ENCODE results near the gene ZNF397.
A peak's percentile ranks its signal among the peaks of the same experiment; 100 is the strongest.

Gene ZNF397

DNA sequence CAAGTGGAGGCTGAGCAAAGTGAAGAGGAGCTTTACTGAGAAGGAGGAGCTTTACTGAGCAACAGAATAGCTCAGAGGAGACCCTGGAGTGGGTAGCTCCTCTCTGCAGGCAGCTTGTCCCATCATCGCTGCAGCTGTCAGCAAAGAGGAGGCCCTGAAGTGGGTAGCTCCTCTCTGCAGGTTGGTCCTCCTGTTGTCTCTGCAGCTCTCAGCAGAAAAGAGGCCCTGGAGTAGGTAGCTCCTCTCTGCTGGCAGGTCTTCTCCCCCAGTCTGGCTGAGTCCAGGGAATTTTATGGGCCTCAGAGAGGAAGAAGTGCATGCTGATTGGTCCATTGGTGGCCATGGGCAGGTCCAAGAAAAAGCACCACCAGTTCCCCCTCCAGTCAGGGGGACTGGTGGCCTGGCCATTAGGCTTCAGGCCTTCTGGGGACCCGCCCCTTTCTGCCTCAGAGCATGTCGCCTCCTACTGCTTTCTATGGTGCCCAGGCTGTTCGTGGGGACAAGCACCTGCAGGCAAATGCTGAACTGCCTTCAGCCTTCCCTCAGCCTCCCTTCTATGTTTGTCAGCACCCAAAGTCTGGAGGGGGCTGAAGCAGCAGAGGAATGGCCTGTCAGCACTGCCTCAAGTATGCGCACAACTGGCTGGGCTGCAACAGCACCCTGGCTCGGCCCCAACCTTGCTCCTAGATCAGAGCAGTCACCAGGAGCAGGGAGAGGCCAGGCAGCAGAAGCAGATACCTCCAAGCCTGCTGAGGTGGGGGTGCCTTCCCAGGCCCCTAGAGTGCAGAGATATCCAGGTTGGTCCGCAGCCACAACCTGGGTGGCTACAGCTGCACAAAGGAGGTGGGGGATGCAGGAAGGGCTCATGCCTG, 43.3 kb downstream of the ZNF397 start:
- H3K4me3 ChIP-seq (ENCODE audit: low read depth, low read length), result no peak overlapping the region
- no peak for DNase-seq (ENCODE audit: low read depth)
- in situ Hi-C loops (cut with HindIII; ENCODE audit: low sequenced_read_pairs), result no loop called here

DNA sequence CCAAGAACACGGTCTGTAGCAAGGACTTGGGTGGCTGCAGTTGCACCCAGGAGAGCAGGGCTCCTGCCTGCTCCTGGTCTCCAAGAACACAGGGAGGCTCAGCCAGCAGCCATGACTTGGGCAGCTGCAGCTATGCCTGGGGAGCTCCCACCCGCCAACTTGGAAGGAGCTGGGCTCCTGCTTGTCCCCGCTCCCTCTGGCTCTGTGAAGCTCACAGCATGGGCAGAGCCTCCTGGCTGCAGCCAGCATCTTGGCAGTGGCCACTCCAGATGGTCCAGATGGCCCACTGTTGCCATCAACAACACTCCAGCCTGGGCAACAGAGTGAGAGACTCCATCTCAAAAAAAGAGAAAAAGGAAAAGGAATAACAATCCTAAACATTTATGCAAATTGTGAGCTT, 44.0 kb downstream of the ZNF397 start:
- in situ Hi-C loops (cut with HindIII; ENCODE audit: low sequenced_read_pairs), result no loop called here
- DNase-seq (ENCODE audit: low read depth), result no peak
- H3K4me3 ChIP-seq (ENCODE audit: low read depth, low read length), result no peak overlapping the region
- TF ChIP-seq, protein P1, sequence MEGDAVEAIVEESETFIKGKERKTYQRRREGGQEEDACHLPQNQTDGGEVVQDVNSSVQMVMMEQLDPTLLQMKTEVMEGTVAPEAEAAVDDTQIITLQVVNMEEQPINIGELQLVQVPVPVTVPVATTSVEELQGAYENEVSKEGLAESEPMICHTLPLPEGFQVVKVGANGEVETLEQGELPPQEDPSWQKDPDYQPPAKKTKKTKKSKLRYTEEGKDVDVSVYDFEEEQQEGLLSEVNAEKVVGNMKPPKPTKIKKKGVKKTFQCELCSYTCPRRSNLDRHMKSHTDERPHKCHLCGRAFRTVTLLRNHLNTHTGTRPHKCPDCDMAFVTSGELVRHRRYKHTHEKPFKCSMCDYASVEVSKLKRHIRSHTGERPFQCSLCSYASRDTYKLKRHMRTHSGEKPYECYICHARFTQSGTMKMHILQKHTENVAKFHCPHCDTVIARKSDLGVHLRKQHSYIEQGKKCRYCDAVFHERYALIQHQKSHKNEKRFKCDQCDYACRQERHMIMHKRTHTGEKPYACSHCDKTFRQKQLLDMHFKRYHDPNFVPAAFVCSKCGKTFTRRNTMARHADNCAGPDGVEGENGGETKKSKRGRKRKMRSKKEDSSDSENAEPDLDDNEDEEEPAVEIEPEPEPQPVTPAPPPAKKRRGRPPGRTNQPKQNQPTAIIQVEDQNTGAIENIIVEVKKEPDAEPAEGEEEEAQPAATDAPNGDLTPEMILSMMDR (IDR thresholded peaks at IDR 0.05; ENCODE audit: low read depth, low read length, missing control alignments), result no peak

More for the DNA sequence above, 43.3 kb downstream of the ZNF397 start:
- TF ChIP-seq, protein P1 (IDR thresholded peaks at IDR 0.05; ENCODE audit: low read depth, low read length, missing control alignments), result no peak

DNA sequence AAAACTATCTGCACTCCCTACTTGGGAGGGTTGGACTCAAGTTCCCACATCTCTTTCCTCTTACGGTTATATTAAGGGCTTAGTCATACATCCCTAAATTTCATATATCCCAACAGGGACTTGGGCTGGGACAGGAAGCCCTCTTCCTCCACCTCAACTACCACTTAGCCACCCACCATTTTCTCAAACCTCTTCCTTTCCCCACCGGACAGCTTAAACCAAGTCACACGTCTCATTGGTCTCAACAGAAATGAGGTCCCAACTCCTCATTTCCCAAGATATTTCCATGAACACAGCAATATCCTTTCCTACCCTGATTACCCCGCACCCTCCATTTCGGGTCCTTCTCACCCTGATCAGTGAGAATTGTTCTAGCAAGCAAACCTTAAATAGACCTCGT, 48.5 kb downstream of the ZNF397 start:
- in situ Hi-C loops (cut with HindIII; ENCODE audit: low sequenced_read_pairs), result no loop called here
- TF ChIP-seq, protein P1 (IDR thresholded peaks at IDR 0.05; ENCODE audit: low read depth, low read length, missing control alignments), result no peak
- H3K4me3 ChIP-seq (ENCODE audit: low read depth, low read length), result peak overlapping the region; percentile 94
- no peak for DNase-seq (ENCODE audit: low read depth)

DNA sequence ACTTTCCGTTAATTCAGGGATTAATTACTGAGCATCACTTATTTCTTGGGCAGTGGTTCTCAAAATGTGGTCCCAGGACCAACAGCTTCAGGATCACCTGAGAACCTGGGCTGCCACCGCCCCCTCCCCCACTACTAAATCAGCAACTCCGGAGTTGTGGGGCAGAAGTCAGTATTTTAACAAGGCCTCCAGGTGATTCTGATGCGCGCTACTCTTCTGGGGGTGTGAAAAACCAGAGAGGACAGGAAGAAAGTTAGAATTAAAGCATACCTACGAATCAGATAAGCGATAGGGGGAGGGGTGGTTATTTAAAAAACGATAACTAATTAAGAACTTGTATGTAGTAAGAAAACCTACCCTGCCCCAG, 48.9 kb downstream of the ZNF397 start:
- no peak for DNase-seq (ENCODE audit: low read depth)
- in situ Hi-C loops (cut with HindIII; ENCODE audit: low sequenced_read_pairs), result no loop called here
- peak overlapping the region; percentile 94 for H3K4me3 ChIP-seq (ENCODE audit: low read depth, low read length)
- TF ChIP-seq, protein P1 (IDR thresholded peaks at IDR 0.05; ENCODE audit: low read depth, low read length, missing control alignments), result no peak

DNA sequence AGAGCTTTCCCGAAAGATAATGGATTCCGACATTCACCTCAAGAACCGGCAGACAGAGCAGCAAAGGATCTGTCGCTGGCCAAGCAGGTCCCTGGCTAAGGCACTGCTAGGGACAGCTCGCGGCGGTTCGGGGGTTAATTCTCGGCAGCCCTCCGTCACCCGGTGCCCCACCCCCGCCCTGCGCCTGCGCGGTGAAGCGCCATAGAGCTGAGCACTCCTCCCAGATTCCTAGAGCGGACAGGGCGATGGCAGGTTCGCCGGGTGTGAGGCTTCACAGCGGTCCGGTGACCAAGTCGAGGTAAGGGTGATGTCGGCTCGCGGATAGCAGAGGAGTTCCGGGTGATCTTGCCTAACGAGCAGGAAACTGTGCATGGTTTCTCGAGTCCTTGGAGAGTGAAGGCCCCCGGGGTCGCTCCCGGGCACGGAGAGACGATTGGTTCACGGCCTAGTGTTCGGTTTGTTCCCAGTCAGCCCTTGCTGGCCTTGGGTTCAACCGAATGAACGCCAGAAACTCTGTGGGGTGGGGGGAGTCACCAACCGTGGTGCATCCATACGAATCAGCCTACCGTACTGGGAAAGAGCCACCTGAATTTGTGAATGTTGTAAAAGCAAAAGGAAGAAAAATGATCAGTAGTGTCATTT, 49.4 kb downstream of the ZNF397 start, which contains the start of gene ZSCAN30:
TSS of gene ZSCAN30 (minus strand) at position 136 of the 642 bp plus-strand sequence. CDS start 25,877 bp downstream, outside the sequence.
- TF ChIP-seq, protein P1 (IDR thresholded peaks at IDR 0.05; ENCODE audit: low read depth, low read length, missing control alignments), result no peak
- peak; percentile 80 for DNase-seq (ENCODE audit: low read depth)
- H3K4me3 ChIP-seq (ENCODE audit: low read depth, low read length), result peak within 1 kb of the TSS; percentile 94
- in situ Hi-C loops (cut with HindIII; ENCODE audit: low sequenced_read_pairs), result no loop called here

DNA sequence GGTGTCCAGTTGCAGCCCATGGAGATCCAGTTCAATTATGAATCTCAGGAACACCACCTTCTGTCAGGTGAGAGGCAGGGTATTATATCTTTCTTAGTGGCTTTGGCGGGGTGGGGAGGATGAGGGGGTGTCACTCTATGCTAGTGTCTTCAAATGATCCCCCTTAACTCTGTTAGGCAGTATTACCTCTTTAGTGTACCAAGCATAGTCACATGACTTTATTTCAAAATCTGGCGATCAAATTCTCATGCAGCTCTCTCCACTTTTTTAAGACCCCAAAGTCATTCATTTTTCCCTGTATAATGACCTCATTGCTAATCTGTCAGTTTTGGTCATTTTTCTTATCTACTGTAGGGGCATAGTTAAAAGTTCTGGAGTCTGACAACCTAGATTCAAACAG, 50.3 kb downstream of the ZNF397 start:
- no peak for DNase-seq (ENCODE audit: low read depth)
- TF ChIP-seq, protein P1 (IDR thresholded peaks at IDR 0.05; ENCODE audit: low read depth, low read length, missing control alignments), result no peak
- in situ Hi-C loops (cut with HindIII; ENCODE audit: low sequenced_read_pairs), result no loop called here
- H3K4me3 ChIP-seq (ENCODE audit: low read depth, low read length), result peak overlapping the region; percentile 94
